ENCODE results near the gene MAD1L1. TPM values are rescaled to one million over a fixed set of nuclear protein-coding genes. Genes with fewer than 3 reads are reported as not detected.

The MAD1L1 gene
- total RNA-seq, 1 donor from 2014 or later = 54.0 TPM

GRCh38 chr7:2024567-2024918 lies 208.2 kb downstream of the MAD1L1 start:
- Mint-ChIP-seq H3K36me3 (ENCODE audit: low read depth) (peaks cover 27% of the 10 kb centered on the region), H3K4me3 (no peak overlapping the region)

GRCh38 chr7:2023877-2024566 lies 208.7 kb downstream of the MAD1L1 start:
- Mint-ChIP-seq H3K4me1 (peaks cover 14% of the 10 kb centered on the region), H3K27ac (no peak overlapping the region), H3K27me3 (peaks cover 2% of the 10 kb centered on the region), H3K4me3 (no peak overlapping the region), H3K36me3 (ENCODE audit: low read depth) (peaks cover 24% of the 10 kb centered on the region), H3K9me3 (peaks cover 33% of the 10 kb centered on the region)
- intact Hi-C loops (cut with micrococcal nuclease) = no loop called here
- DNase-seq = no peak

More at GRCh38 chr7:2024567-2024918, 208.2 kb downstream of the MAD1L1 start:
- no peak for DNase-seq
- intact Hi-C loops (cut with micrococcal nuclease) = no loop called here
- Mint-ChIP-seq H3K9me3 (peaks cover 38% of the 10 kb centered on the region), H3K4me1 (peaks cover 11% of the 10 kb centered on the region), H3K27me3 (peaks cover 3% of the 10 kb centered on the region), H3K27ac (no peak overlapping the region)

GRCh38 chr7:2022737-2023250 lies 210.0 kb downstream of the MAD1L1 start:
- peaks cover 26% of the 10 kb centered on the region for H3K9me3 Mint-ChIP-seq
- H3K27ac Mint-ChIP-seq = no peak overlapping the region
- peaks cover 2% of the 10 kb centered on the region for H3K27me3 Mint-ChIP-seq
- no peak for DNase-seq
- peaks cover 17% of the 10 kb centered on the region for H3K36me3 Mint-ChIP-seq (ENCODE audit: low read depth)
- no peak overlapping the region for H3K4me3 Mint-ChIP-seq
- intact Hi-C loops (cut with micrococcal nuclease) = no loop called here
- peaks cover 17% of the 10 kb centered on the region for H3K4me1 Mint-ChIP-seq

GRCh38 chr7:2022021-2022409 lies 210.7 kb downstream of the MAD1L1 start:
- H3K36me3 Mint-ChIP-seq (ENCODE audit: low read depth) = peaks cover 13% of the 10 kb centered on the region
- H3K27me3 Mint-ChIP-seq = peaks cover 2% of the 10 kb centered on the region
- no peak for DNase-seq
- no peak overlapping the region for H3K27ac Mint-ChIP-seq
- H3K9me3 Mint-ChIP-seq = peaks cover 22% of the 10 kb centered on the region
- peaks cover 17% of the 10 kb centered on the region for H3K4me1 Mint-ChIP-seq
- intact Hi-C loops (cut with micrococcal nuclease) = no loop called here
- H3K4me3 Mint-ChIP-seq = no peak overlapping the region

- Mint-ChIP-seq H3K4me3 (peak overlapping the region; percentile 3), H3K36me3 (ENCODE audit: low read depth) (peaks cover 8% of the 10 kb centered on the region), H3K4me1 (peaks cover 17% of the 10 kb centered on the region), H3K27ac (peak overlapping the region; percentile 53), H3K27me3 (peaks cover 2% of the 10 kb centered on the region), H3K9me3 (peaks cover 10% of the 10 kb centered on the region)
- intact Hi-C loops (cut with micrococcal nuclease) = no loop called here
- DNase-seq = peak; percentile 72
These were observed 212.8 kb downstream of the MAD1L1 start for GRCh38 chr7:2019711-2020511.

- Mint-ChIP-seq H3K4me1 (peaks cover 17% of the 10 kb centered on the region), H3K9me3 (peaks cover 5% of the 10 kb centered on the region), H3K27me3 (peaks cover 2% of the 10 kb centered on the region), H3K4me3 (no peak overlapping the region), H3K36me3 (ENCODE audit: low read depth) (peaks cover 6% of the 10 kb centered on the region), H3K27ac (no peak overlapping the region)
- DNase-seq = no peak
- intact Hi-C loops (cut with micrococcal nuclease) = no loop called here
These were observed 213.4 kb downstream of the MAD1L1 start for GRCh38 chr7:2019461-2019710.

- Mint-ChIP-seq H3K4me3 (no peak overlapping the region), H3K4me1 (peaks cover 17% of the 10 kb centered on the region), H3K9me3 (no peaks in the 10 kb centered on the region), H3K36me3 (ENCODE audit: low read depth) (peaks cover 2% of the 10 kb centered on the region), H3K27me3 (peaks cover 2% of the 10 kb centered on the region), H3K27ac (no peak overlapping the region)
- no peak for DNase-seq
- intact Hi-C loops (cut with micrococcal nuclease) = no loop called here
These were observed 213.9 kb downstream of the MAD1L1 start for GRCh38 chr7:2018569-2019460.

- Mint-ChIP-seq H3K36me3 (ENCODE audit: low read depth) (peaks cover 2% of the 10 kb centered on the region), H3K27ac (no peak overlapping the region), H3K4me3 (no peak overlapping the region), H3K9me3 (no peaks in the 10 kb centered on the region), H3K27me3 (peaks cover 2% of the 10 kb centered on the region), H3K4me1 (peaks cover 17% of the 10 kb centered on the region)
- intact Hi-C loops (cut with micrococcal nuclease) = no loop called here
- DNase-seq = no peak
These were observed 214.7 kb downstream of the MAD1L1 start for GRCh38 chr7:2017914-2018568.

GRCh38 chr7:2017481-2017891 lies 215.3 kb downstream of the MAD1L1 start:
- no peaks in the 10 kb centered on the region for H3K27me3 Mint-ChIP-seq

GRCh38 chr7:2016761-2017480 lies 215.8 kb downstream of the MAD1L1 start:
- Mint-ChIP-seq H3K27ac (no peak overlapping the region), H3K4me1 (peaks cover 17% of the 10 kb centered on the region), H3K9me3 (no peaks in the 10 kb centered on the region), H3K4me3 (no peak overlapping the region), H3K27me3 (no peaks in the 10 kb centered on the region), H3K36me3 (ENCODE audit: low read depth) (no peaks in the 10 kb centered on the region)
- no peak for DNase-seq
- intact Hi-C loops (cut with micrococcal nuclease) = no loop called here

More at GRCh38 chr7:2017481-2017891, 215.3 kb downstream of the MAD1L1 start:
- Mint-ChIP-seq H3K36me3 (ENCODE audit: low read depth) (no peaks in the 10 kb centered on the region), H3K4me1 (peaks cover 17% of the 10 kb centered on the region), H3K4me3 (no peak overlapping the region), H3K9me3 (no peaks in the 10 kb centered on the region), H3K27ac (no peak overlapping the region)
- intact Hi-C loops (cut with micrococcal nuclease) = no loop called here
- DNase-seq = no peak

GRCh38 chr7:2016021-2016631 lies 216.6 kb downstream of the MAD1L1 start:
- no peaks in the 10 kb centered on the region for H3K9me3 Mint-ChIP-seq
- no peak overlapping the region for H3K27ac Mint-ChIP-seq
- intact Hi-C loops (cut with micrococcal nuclease) = no loop called here
- no peaks in the 10 kb centered on the region for H3K27me3 Mint-ChIP-seq
- peaks cover 17% of the 10 kb centered on the region for H3K4me1 Mint-ChIP-seq
- no peak for DNase-seq
- H3K4me3 Mint-ChIP-seq = no peak overlapping the region
- no peaks in the 10 kb centered on the region for H3K36me3 Mint-ChIP-seq (ENCODE audit: low read depth)

- Mint-ChIP-seq H3K27me3 (no peaks in the 10 kb centered on the region), H3K4me1 (peaks cover 12% of the 10 kb centered on the region), H3K4me3 (no peak overlapping the region), H3K36me3 (ENCODE audit: low read depth) (no peaks in the 10 kb centered on the region), H3K9me3 (no peaks in the 10 kb centered on the region), H3K27ac (no peak overlapping the region)
- no peak for DNase-seq
- intact Hi-C loops (cut with micrococcal nuclease) = no loop called here
These were observed 217.4 kb downstream of the MAD1L1 start for GRCh38 chr7:2015251-2015871.
